Stromal cell of bone marrow (primary cell): ENCODE data around the gene TUBE1.
"Not testable (repeated sequence)": the region's sequence is repeated elsewhere in the genome, so short reads cannot be mapped to it uniquely, and the experiment has no call there.

Experiments used
- DNase-seq: peaks from one replicate; pipeline ENCODE4 v3.0.0-alpha.2; 2012; ENCODE audit warnings: low read depth

The TUBE1 gene, protein sequence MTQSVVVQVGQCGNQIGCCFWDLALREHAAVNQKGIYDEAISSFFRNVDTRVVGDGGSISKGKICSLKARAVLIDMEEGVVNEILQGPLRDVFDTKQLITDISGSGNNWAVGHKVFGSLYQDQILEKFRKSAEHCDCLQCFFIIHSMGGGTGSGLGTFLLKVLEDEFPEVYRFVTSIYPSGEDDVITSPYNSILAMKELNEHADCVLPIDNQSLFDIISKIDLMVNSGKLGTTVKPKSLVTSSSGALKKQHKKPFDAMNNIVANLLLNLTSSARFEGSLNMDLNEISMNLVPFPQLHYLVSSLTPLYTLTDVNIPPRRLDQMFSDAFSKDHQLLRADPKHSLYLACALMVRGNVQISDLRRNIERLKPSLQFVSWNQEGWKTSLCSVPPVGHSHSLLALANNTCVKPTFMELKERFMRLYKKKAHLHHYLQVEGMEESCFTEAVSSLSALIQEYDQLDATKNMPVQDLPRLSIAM

DNA sequence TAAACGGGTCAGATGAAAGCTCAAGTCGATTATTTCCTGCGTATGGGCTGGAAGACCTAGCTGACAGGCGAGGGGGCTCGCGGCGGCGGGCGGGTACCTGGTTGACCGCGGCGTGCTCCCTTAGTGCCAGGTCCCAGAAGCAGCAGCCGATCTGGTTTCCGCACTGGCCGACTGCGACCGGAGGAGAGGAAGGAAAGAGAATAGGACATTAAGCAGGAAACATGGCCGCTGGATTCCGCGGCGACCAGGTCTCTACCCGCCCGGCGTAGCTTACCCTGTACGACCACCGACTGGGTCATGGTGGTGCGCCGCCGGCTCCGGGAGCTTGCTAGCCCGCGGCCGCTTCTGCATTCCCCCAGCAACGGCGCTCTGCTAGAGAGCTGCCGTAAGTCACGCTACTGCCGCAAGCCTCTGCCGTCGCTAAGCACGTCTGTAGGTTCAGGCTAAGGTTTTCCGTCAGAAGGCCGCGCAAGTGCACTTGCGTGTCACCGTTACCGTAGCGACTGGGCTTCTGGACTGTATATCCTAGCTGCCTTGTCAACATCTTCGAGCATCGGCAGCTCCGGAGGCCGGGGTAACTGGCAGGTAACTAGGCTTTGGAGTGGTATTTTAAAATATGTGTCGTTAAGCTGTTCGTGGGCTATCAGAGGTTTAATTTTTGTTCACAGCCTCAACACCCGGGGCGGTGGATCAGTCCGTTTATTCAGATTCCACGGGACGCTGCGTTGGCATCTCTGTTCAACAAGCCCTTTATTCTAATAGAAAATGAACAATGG lies at the start of gene TUBE1, which contains the start of gene FAM229B:
TSS of gene TUBE1 (minus strand) at position 347 of the 776 bp plus-strand sequence. CDS start at position 299, 48 bp downstream.
TSS of gene FAM229B (plus strand) at position 456 of the 776 bp plus-strand sequence. CDS start 11,693 bp downstream, outside the sequence.
- peak; percentile 98 for DNase-seq

DNA sequence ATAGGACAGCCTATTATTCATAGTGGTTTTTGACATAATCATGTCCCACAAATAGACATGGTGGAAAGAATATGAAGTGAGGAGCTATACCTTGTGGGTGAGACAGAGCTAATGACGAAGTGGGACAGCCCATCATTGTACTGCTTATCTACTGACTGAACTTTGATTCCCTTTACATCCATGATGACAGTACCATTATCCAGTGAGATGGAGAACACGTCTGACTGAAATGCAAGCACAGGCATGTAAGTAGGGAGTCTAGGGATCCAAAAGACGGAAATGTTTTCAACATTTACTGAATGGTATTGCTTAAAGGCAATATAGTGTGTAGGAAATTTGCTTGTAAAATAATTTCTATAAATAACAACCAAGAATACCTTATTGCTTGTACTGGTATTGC lies 43.6 kb upstream of the TUBE1 start:
- no peak for DNase-seq

DNA sequence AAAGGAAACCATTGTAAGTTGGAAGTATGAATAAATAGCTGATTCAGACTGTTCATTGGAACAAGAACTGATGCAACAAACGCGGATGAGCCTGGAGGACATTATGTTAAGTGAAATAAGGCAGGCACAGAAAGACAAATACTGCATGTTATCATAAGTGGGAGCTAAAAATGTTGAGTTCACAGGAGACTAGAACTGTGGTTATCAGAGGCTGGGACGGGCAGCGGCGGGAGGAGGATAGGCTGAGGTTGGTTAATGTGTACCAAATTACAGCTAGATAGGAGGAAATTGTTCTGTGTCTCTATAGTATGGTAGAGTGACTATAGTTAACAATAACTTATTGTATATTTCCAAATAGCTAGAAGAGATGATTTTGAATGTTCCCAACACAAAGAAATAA lies 40.9 kb upstream of the TUBE1 start:
- no peak for DNase-seq

DNA sequence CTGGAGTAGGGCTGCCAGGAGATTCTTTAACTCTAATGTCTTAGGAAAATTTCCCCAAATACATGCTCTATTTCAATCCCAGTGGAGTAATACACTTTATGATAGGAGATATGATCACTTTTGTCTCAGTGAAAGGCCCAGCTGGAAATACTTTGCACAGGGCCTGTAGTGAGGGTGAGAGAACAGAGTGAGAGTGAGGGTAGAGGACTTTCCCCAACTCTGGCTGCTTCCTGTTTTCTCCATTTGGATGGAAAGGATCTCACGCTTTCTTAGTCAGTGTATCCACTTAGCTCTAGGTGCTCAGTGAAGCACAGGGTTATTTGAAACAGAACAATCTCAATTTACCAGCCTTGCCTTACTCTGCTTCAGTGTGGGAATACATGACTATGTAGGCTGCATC lies 36.7 kb upstream of the TUBE1 start:
- no peak for DNase-seq

DNA sequence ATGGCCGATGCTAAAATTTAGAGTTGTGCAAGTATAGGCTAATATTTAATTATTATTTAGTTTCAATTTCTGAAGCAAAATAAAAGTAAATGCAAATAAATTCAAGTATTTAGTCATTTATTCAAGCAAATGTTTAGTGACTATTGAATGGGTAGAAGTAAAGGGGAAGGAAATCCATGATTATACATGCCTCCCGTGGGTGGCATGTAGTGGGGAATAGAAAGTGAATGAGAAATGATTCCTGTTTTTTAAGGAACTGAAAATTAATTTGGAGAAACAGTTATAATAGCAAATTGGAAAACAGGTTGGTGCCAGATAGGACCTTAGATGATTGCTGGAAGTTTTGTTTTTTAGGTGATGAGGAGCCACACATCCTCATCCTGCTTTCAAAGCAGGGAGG lies 35.5 kb upstream of the TUBE1 start:
- DNase-seq: no peak

DNA sequence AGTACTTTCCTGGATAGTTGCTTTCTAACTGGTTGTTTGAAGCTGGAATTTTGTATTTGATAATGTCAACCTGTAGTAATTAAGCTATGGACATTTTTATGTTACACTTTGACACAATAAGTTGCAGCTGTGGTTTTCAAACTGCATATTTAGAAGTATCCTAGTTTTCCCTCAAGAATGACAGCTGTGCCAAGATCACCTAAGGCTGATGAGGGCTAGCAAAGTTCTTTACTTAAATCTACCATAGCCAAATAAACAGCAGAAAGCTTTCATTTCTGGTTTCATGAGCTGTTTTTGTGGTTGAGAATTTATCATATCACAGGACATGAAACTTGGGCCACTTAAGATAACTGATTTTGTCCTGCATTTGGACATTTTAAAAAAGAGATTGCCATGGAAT lies 30.8 kb upstream of the TUBE1 start:
- no peak for DNase-seq

DNA sequence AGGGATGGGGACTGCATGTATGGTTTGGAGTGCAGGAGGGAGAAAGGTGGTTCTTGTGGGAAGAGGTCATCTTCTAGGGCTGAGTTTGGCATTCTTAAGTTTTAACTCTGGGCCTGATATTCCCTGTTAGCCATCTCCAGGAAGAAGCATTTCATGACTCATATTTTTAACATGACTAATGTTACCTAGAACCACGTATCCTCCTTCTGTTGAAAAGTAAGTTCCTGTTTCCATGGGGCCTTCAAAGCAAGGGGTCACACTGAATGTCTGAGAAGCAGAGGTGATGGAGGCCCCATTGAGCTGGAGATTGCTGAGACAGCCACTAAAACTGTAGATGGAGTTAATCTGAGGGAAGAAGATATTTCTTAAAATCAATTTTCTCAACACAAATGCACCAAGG lies 30.3 kb upstream of the TUBE1 start:
- no peak for DNase-seq

DNA sequence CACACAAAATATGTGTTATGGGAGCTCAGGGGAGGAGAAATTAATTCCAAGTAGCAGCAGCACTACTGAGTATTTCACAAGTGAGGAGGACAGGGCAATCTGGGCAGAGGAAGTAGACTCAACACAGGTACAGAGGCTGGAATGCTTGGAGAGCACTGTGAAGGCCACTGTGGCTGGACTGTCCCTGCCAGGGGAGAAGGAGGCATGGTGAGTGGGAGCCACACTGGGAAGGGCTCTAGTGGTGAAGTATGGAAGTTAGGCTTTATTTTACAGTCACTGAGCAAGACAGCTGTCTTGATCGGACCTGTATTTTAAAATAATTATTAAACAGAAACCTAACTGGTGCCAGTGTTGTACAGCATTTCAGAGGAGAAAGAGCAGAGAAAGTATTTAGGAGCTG lies 28.9 kb upstream of the TUBE1 start:
- no peak for DNase-seq

DNA sequence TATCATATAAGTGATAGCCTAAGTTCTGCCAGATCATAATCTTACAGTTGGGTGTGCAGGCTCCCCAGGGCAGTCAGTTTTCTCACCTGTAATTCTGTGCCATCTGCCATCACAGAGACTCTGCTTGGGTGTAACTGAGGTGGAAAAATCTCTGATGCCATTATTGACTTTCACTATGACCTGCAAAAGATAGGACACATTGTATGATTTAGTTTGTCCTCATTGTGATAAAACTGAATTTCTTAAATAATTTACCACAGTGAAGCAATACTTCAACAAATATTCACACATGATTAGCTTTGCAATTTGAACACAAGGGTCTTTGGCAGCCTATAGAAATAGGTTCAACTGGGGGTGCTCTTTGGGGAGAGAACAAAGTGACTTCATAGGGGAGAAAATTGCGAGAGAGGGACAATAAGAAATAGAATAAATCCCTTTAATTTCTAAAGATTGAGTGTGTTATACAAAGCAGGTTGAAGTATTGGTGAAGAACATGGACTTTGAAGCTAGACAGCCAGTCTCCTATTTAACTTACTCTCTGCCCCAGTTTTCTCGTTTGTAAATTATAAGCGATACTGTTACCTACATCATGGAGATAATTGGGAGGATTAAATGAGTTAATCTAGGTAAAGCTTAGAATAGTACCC lies 27.4 kb upstream of the TUBE1 start:
- no peak for DNase-seq

DNA sequence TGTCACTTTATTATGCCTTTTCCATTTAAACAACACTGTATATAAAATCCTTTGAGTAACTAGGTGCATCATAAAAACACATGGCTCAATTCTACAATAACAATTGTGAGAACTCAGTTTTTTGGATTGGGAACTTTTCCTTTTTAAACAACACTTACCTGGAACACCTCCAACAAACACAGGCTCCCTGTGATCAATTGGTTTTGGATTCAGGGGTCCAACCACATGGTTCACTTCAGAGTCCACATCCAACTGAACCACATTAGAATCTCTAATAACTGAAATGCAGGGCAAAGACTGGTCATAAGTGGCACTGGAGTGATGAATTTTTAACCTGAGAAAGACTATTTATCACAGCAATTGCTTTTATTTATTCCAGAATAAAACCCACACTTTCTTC lies 26.6 kb upstream of the TUBE1 start:
- DNase-seq: no peak

DNA sequence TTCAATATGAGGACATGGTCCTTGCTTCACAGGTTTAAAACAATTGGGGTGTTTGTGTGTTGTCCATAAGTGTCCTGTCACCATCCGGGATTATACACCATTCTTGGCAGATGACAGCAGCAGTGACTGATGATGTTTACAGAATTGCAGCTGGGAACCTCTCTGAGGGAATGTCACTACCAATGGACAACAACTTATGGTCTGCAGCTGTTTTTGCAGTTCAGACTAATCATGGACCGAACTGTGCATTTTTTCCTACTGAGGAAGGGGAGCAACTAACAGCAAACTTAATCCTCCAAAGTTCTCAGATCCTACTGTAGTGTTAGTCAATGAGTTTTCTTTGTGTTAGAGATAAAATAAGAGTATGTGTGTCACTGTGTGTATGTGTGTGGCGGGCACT lies 26.1 kb upstream of the TUBE1 start:
- DNase-seq: no peak

DNA sequence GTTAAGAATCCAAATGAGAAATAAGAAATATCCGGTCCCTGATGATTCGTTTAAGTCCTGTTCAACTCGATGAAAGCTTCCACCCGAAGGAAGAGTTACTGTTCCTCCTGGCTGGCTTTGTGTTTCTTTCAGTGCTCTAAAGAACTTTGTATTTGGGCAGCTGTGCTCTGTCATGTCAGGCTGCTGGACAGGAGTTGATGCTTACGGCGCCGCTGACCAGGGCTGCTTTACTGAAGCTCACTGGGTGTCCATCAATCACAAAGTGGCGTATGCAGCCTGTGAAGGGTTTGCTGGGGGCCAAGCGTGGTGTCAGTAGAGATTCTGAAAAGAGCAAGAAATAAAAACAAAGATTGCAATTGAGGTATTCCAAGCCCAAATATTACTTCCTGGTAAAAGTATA lies 22.0 kb upstream of the TUBE1 start:
- DNase-seq: no peak

DNA sequence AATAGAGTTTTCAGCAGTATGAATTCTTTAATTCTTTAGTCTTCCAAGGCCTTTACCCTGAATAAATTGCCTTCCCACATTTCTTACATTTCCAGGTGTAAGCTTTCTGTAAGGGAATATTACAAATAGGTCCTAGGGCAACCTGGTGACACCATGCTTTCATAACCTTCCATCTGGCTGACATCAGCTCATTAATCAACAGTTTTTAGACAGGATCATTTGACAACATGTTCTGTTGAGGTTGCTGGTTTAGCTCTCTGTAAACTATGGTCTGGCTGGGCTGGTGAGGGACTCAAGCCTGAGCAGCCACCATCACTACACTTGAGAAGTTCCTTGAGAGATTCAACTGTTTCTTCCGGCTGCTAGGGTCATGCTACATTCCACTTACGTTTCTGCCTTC lies 19.3 kb upstream of the TUBE1 start:
- DNase-seq: no peak

DNA sequence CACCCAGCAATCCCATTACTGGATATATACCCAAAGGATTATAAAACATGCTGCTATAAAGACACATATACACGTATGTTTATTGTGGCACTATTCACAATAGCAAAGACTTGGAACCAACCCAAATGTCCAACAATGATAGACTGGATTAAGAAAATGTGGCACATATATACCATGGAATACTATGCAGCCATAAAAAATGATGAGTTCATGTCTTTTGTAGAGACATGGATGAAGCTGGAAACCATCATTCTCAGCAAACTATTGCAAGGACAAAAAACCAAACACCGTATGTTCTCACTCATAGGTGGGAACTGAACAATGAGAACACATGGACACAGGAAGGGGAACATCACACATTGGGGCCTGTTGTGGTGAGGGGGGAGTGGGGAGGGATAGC lies 18.7 kb upstream of the TUBE1 start:
- not testable (repeated sequence) for DNase-seq

DNA sequence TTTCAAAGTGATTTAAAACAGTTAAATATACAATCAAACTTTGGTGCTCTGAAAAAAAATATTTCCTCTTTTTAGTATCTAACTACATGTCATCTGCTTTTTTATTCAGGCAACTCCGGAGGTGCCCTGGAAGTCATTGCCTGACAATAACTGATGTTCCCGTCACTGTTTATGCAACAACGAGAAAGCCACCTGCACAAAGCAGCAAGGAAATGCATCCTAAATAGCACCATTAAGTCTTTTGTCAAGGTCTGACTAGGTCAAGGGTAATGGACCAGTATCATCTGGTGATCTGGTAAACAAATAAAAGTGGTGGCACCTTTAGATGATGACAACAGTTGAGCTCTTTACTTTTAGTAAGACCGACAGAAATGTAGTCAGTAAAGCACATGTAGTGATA lies 13.3 kb upstream of the TUBE1 start:
- DNase-seq: no peak

DNA sequence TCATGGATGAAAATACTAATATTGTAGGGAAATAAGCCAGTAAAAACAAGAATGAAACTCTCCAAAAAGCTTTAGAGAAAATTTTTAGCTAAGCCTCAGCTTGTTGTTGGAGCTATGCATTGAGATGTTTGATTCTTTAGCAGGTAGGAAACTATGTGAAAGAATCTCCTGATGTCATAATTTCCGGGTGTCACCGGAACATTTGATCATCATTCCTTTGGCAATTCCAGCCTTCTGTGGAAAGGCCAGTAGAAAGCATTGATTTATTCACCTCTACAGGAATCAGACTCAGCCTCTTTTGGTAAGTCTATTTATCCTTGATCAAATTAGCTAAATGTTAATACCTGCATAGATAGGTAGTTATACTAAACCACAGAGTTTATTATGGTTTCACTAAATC lies 9.6 kb upstream of the TUBE1 start:
- DNase-seq: no peak

DNA sequence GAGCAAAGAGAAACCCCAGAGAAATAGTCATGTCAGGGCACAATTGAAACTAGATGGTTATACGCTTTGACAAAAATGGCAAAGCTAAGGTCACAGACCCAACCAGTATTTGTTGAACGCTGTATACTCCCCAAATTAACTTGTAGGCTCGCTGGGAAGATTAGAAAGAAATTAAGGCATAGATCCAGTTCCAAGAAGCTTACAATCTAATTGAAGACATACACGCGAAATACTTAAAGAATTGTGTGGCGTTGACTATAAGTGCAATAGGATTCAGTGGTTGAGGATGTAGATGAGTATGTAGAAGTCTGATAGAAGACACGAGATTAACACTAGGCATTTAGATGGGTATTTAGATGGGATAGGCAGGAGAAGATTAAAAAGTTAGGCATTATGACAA lies 634 bp upstream of the TUBE1 start:
- no peak for DNase-seq

DNA sequence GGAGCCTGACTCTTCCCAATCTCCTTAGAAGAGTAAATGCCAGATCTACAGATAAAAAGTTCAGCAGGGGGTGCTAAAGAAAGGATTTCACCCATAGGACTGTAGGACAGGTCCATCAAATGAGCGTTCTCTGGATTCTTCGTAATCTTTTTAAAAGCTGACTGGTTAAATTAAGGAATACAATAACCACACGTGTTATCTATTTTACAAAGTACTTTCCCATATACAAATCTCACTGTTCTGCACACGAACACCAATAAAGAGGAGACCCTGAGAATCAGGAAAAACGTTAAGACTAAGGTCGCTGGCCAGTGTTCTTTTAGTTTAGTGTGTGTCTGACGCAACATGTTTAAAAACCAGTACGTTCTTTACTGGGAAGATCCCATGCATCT lies 542 bp downstream of the TUBE1 start:
- DNase-seq: peak; percentile 31

DNA sequence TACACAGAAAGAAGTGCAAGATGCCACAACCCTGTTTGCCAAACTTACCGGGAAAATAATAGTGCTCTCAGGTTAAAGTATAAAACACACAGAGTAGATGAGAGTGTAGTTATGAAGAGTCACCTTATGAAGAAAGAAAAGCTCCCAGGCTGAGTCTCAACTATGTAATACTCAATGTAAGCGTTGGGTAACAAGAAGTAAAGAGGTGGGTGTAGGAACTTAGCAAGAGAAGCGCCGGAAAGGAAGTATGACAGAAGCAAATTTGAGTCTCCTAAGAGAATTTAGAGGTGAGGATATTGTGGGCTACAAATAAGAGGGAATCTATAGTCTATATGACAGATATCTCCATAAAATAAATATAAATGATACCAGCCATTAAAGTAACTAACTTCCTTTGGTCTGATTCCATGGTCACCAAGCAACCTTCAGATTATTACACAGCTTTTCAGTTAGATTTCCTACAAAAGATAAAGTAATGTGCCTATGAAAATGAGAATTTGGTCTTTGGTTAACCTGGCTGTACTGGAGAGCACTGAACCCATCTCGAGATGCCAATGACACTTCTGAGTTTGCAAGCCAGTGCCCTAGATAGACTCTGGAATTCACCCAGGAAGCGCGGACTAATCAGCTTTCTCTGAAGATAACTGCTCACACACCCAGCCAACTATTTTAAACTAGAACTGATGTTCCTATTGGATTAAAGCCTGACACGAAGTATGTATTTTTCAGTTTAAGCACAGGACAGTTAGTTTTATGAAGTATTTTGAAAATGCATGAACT lies 1.8 kb downstream of the TUBE1 start:
- no peak for DNase-seq

DNA sequence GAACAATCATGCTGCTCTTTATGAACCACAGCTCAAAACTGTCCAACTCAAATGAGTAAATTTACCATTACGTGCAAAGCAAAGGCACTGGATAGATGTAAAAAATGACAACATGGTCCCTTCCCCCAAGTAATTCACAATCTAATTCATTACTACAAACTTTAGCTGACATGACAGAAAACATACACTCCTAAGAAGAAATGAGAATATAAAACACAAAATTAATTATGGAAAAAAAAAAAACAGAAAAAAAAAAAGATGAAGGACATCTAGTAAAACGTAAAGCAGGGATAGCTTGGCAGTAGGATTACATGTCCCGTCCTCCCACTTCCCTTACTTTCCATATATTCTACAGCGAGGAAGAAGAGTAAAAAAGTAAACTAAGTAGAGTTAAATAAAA lies 5.7 kb downstream of the TUBE1 start:
- DNase-seq: no peak

DNA sequence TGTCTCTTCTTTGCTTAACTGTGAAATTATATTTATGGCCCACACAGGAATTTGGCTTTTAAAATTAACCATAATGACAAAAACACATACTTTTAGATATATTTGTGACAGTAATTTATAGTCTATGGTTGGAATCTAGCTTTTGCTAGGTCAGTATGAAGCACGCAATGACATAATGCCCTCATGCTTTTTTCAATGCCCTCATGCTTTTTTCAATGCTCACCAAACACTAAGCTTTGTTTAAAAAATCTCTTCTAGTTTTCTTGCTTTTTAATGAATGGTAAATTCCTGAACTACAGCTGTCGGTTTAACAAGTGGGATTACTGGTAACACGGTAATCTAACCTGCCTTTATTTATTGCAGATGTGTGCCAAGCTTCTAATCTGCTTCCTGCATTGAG lies 20.7 kb downstream of the TUBE1 start:
- no peak for DNase-seq

DNA sequence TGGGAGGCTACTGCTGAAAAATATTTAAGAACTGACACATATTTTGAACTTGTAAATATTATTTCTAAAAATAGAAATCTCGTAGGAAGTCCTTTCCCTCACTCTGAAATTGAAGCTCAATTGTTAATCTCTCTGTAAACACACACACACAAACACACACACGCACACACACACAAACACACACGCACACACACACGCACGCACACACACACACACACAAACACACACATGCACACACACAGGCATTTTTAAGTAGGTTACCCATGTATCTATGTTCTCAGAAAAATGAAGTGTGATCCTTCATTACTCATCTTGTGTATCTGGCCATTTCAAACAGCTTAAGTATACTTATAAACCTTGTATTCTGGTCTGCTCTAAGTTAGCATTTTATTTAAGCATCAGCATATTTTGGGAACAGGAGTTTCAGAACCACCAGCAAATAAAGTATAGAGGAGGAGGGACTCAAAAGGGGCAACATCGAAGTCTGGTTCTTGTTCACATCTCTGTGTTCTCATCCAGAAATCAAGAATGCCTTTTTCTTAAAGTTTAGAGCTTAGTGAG lies 21.8 kb downstream of the TUBE1 start:
- no peak for DNase-seq
